K562 (cell line): ENCODE measurements around the gene OR12D3. TPM values are rescaled to one million over a fixed set of nuclear protein-coding genes. Genes with fewer than 3 reads are reported as not detected.

Experiments used
- ATAC-seq: fragments of 200-7000 bp; cut with Tn5 transposase; 3 replicates; pipeline ENCODE4 v1.9.1; 2020; ENCODE audit warnings: moderate library complexity
- BruUV-seq: library from RNA; stranded (reverse); fragments of 400-500 nt; replicated peaks from 2 replicates; lab custom pipeline; 2021; lab: Mats Ljungman, UMichigan
- CTCF ChIA-PET: fragments of 300-600 bp; formaldehyde crosslinking; extraction: SDS; loops from one replicate; lab custom pipeline; 2021; ENCODE audit warnings: low intra/inter-chr PET ratio; lab: Yijun Ruan, JAX
- POLR2A ChIA-PET: fragments of 300-600, 350-650 bp; sonication (Branson Sonifier 250); formaldehyde crosslinking; extraction: SDS; loops from one replicate; lab custom pipeline; 2021; ENCODE audit warnings: antibody characterized with exemption, inconsistent platforms; lab: Yijun Ruan, JAX
- DNase-seq, 4 experiments: peaks; one replicate each; pipeline versions ENCODE4 v3.0.0 to v3.0.0-alpha.2; 2011 to 2018; ENCODE audit warnings: low spot score in 3 of 4, mixed read lengths in 3 of 4; ENCODE audit errors: extremely low read depth in 1 of 4
- FAIRE-seq: peaks from 2 replicates; lab custom pipeline; 2011; peaks lifted over from hg19 to GRCh38; lab: Jason Lieb, UNC
- H2AFZ ChIP-seq: 2 replicates; pipeline ENCODE4 v1.6.0; 2011; ENCODE audit warnings: low read depth, low read length, control low read depth, inconsistent platforms
- H3K27ac ChIP-seq: fragments of 200-600 bp; 3 replicates; pipeline ENCODE4 v1.8.0; 2011; ENCODE audit warnings: low read depth, mild to moderate bottlenecking, control low read depth, inconsistent platforms, low read length, moderate library complexity, mixed read lengths; ENCODE audit errors: extremely low read depth
- H3K27me3 ChIP-seq, 2 experiments: fragments of 300-600 bp in 1 of 2; 2 replicates in 1 of 2; 3 replicates in 1 of 2; pipeline versions ENCODE4 v1.6.0 to v1.8.0; 2011; ENCODE audit warnings: inconsistent platforms in 2 of 2, low read length in 2 of 2, mild to moderate bottlenecking in 1 of 2, mixed read lengths in 1 of 2, moderate library complexity in 1 of 2; ENCODE audit not compliant: control insufficient read depth in 2 of 2, insufficient read depth in 2 of 2
- H3K36me3 ChIP-seq: fragments of 300-600 bp; 3 replicates; pipeline ENCODE4 v1.8.0; 2011; ENCODE audit warnings: mild to moderate bottlenecking, low read length, inconsistent platforms; ENCODE audit not compliant: control insufficient read depth, insufficient read depth
- H3K4me1 ChIP-seq, 2 experiments: fragments of 200-600 bp in 1 of 2; replicated peaks in 1 of 2; 2 replicates in 1 of 2; 3 replicates in 1 of 2; pipeline versions ENCODE4 v1.5.1 to v1.8.0; 2011; ENCODE audit warnings: inconsistent platforms in 2 of 2, low read length in 2 of 2, mild to moderate bottlenecking in 1 of 2, mixed read lengths in 1 of 2, moderate library complexity in 1 of 2; ENCODE audit not compliant: control insufficient read depth in 2 of 2, insufficient read depth in 2 of 2
- H3K4me2 ChIP-seq: 2 replicates; pipeline ENCODE4 v1.6.1; 2011; ENCODE audit warnings: low read length, control low read depth, inconsistent platforms, mixed read lengths; ENCODE audit not compliant: insufficient read depth
- H3K4me3 ChIP-seq: fragments of 200-600 bp; sonication (generic), shearing (Covaris generic); 2 replicates; pipeline ENCODE4 v1.5.1; 2016; ENCODE audit warnings: control low read depth, inconsistent platforms
- H3K79me2 ChIP-seq: fragments of 200-600 bp; 3 replicates; pipeline ENCODE4 v1.8.0; 2011; ENCODE audit warnings: low read length, inconsistent platforms; ENCODE audit not compliant: control insufficient read depth, insufficient read depth
- H3K9ac ChIP-seq, 2 experiments: 2 replicates each; pipeline versions ENCODE4 v1.6.0 to v1.6.1; 2011; ENCODE audit warnings: low read depth in 2 of 2, low read length in 2 of 2, control low read depth in 1 of 2, inconsistent platforms in 1 of 2, mild to moderate bottlenecking in 1 of 2, mixed read lengths in 1 of 2; ENCODE audit not compliant: insufficient read depth in 1 of 2
- H3K9me1 ChIP-seq: one replicate; pipeline ENCODE4 v1.6.0; 2011; ENCODE audit warnings: inconsistent platforms, mild to moderate bottlenecking, low read length, moderate library complexity; ENCODE audit not compliant: control insufficient read depth, insufficient read depth
- H3K9me3 ChIP-seq: replicated peaks from 2 replicates; pipeline ENCODE4 v1.5.1; 2011; ENCODE audit warnings: low read depth, low read length, inconsistent platforms; ENCODE audit not compliant: control insufficient read depth, insufficient read depth
- H4K20me1 ChIP-seq: replicated peaks from 2 replicates; pipeline ENCODE4 v1.6.1; 2011; ENCODE audit warnings: low read length, inconsistent platforms, mixed read lengths; ENCODE audit not compliant: control insufficient read depth, insufficient read depth
- BRF1 ChIP-seq: IDR thresholded peaks from 3 replicates; pipeline ENCODE4 v1.6.1; 2011; ENCODE audit warnings: borderline replicate concordance, mild to moderate bottlenecking; ENCODE audit not compliant: insufficient read length; ENCODE audit errors: extremely low read depth
- CCAR2 ChIP-seq: fragments of 200-400 bp; formaldehyde crosslinking; IDR thresholded peaks from 2 replicates; pipeline ENCODE4 v1.6.1; 2017; ENCODE audit warnings: mild to moderate bottlenecking, low read depth, low read length
- GTF2F1 ChIP-seq: IDR thresholded peaks from 2 replicates; pipeline ENCODE4 v1.6.1; 2011; ENCODE audit warnings: low read depth, low read length, improper control_type of control experiment
- HNRNPK ChIP-seq: fragments of 200-400 bp; formaldehyde crosslinking; IDR thresholded peaks from one replicate; pipeline ENCODE4 v1.6.1; 2018; ENCODE audit warnings: mild to moderate bottlenecking, low read depth, low read length; ENCODE audit not compliant: poor library complexity, severe bottlenecking
- KLF13 ChIP-seq: fragments of 450-650 bp; IDR thresholded peaks from 2 replicates; pipeline ENCODE4 v1.6.1; 2016; ENCODE audit warnings: missing genetic modification characterization, low read depth, mild to moderate bottlenecking, missing compliant biosample characterization, moderate library complexity, borderline replicate concordance
- ZFP36 ChIP-seq: fragments of 150-350 bp; IDR thresholded peaks from 2 replicates; pipeline ENCODE4 v1.6.1; 2018; ENCODE audit warnings: low read length, low read depth; ENCODE audit not compliant: partially characterized antibody
- WGBS: fragments of 100-300 bp; shearing (Covaris generic); methylation state at CpG from one replicate; pipeline ENCODE4 v1.1.6; 2016; ENCODE audit warnings: low coverage, mixed read lengths; ENCODE audit not compliant: insufficient coverage; ENCODE audit errors: missing lambda C conversion rate; 5-methylcytosine and 5-hydroxymethylcytosine counted together
- in situ Hi-C: fragments of 300-500 bp; cut with MboI; formaldehyde crosslinking; loops from 4 replicates; pipeline ENCODE4 v1.15.0; 2018; ENCODE audit warnings: inconsistent platforms, mixed read lengths
- intact Hi-C: fragments of 100-400 bp; cut with micrococcal nuclease; formaldehyde crosslinking; loops from 2 replicates; pipeline ENCODE4 v1.14.2; 2022
- polyA plus RNA-seq, 8 experiments: library from polyadenylated mRNA; depleted of rRNA in 4 of 8; stranded (reverse) in 5 of 8; unstranded in 3 of 8; fragments of >200 nt; fragmentation: Nextera tagmentation in 2 of 8; fragmentation: Illumina TruSeq in 1 of 8; extraction: Ambion mirVana in 2 of 8; extraction: Trizol in 1 of 8; gene quantifications; 2 replicates each; pipeline versions ENCODE4 v1.2.1 to v1.2.3, GENCODE V29; 2011 to 2014; ENCODE audit warnings: inconsistent platforms in 1 of 8, missing spikeins in 1 of 8
- total RNA-seq, 7 experiments: library from RNA; depleted of rRNA in 6 of 7; stranded (reverse); fragments of >200 nt in 6 of 7; fragmentation: Illumina TruSeq in 2 of 7; extraction: Trizol in 2 of 7; gene quantifications; 2 replicates each; pipeline versions ENCODE4 v1.2.1 to v1.2.3, GENCODE V29; 2011 to 2021; ENCODE audit warnings: low replicate concordance in 1 of 7
- TF ChIP-seq, protein P1 (sequence below): fragments of 250-450 bp; sonication (Bioruptor Pico); IDR thresholded peaks from 2 replicates; pipeline ENCODE4 v1.4.0; 2020

OR12D3 gene
- total and polyA plus RNA-seq, 9 of the 15 experiments (the other 6 are each of a cell fraction or from before 2014, with no cell fraction given): not detected

GRCh38 chr6:29399525-29399924 lies 24.4 kb upstream of the OR12D3 start (continued):
- no peak for TF ChIP-seq KLF13 (tag)
- TF ChIP-seq, all 486 proteins: peak for 6

DNA sequence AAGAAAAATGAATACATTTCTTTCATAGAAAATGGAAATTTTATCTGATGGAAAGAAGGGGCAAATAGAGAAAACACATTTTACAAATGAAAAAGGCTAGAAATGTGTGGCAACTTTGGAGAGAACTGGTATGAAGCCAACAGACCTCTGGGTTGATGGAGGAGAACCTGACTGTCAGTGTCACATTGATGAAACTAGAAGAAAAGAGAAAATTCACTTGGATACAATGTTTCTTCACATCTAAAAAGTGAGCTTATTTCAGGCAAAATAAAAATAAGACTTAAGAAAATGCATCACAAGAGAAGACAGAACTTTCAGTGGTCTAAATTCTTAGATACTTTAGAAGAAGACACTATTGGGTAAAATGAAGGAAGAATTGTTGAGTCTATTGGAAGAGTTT lies 20.2 kb upstream of the OR12D3 start, which contains the start of gene OR12D2:
OR12D2 (plus strand) TSS at position 301 of the 400 bp plus-strand sequence. CDS start 1,069 bp downstream, outside the sequence.
- ATAC-seq (no peak), FAIRE-seq (no peak), DNase-seq (no peak)
- intact Hi-C loops (no loop called here), in situ Hi-C loops (no loop called here)
- no peak within 1 kb of the TSS for H3K4me3 ChIP-seq
- no peak within 1 kb of the TSS for H3K9ac ChIP-seq
- no peaks in the 10 kb centered on the region for H3K4me1 ChIP-seq
- H4K20me1 ChIP-seq: no peaks in the 10 kb centered on the region
- no peak within 1 kb of the TSS for H3K27ac ChIP-seq
- ChIA-PET CTCF (no interaction called here), POLR2A (interaction anchor here (1.2 kb wide), 1 partner anchor 15 kb away, joined by 3 read pairs; no protein-coding TSS in a partner anchor)
- no peaks in the 10 kb centered on the region for H3K9me1 ChIP-seq
- no peaks in the 10 kb centered on the region for H3K9me3 ChIP-seq
- no TSS peak for BruUV-seq
- no peaks in the 10 kb centered on the region for H3K36me3 ChIP-seq
- H2AFZ ChIP-seq: no peak within 1 kb of the TSS
- TF ChIP-seq BRF1: no peak
- no peaks in the 10 kb centered on the region for H3K79me2 ChIP-seq
- no peak within 1 kb of the TSS for H3K4me2 ChIP-seq
- H3K27me3 ChIP-seq: peaks cover 2 to 12% of the 10 kb centered on the region in 2 experiments; a peak in 2 of 5 replicates

DNA sequence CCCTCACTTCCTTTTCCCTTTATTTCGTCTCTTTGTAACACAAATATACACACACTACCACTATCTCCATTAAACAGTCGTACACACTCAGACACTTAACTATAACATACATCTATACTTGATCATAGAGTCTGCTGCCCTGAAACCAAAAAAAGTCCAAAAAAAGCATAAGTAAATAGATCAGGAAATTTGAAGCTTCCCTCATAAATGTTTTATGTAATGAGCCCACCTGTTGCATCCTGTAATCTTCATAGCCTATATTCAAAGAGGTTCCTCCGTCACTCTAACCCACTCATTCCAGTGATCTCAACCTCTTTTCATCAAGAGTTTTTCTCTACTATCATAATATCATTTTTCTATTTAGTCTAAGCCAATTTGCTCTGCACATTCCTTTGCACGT lies 13.4 kb upstream of the OR12D3 start:
- Histone ChIP-seq H2AFZ (no peak overlapping the region), H3K4me1 (no peaks in the 10 kb centered on the region), H3K36me3 (no peaks in the 10 kb centered on the region), H3K79me2 (no peaks in the 10 kb centered on the region), H3K4me3 (no peak overlapping the region), H3K27me3 (peaks cover 3 to 21% of the 10 kb centered on the region in 2 experiments; a peak in 3 of 5 replicates), H3K9me1 (no peaks in the 10 kb centered on the region), H3K27ac (no peak overlapping the region), H3K4me2 (no peak overlapping the region), H3K9ac (no peak overlapping the region), H4K20me1 (no peaks in the 10 kb centered on the region), H3K9me3 (no peaks in the 10 kb centered on the region)
- ChIA-PET CTCF (no interaction called here), POLR2A (no interaction called here)
- intact Hi-C loops: no loop called here
- no peak for FAIRE-seq
- 1% methylated on average over 4 of the region's 4 CpGs for WGBS
- no peak for DNase-seq
- BruUV-seq: no TSS peak
- in situ Hi-C loops: no loop called here
- ATAC-seq: no peak
- TF ChIP-seq GTF2F1 (no peak), ZFP36 (no peak), HNRNPK (no peak), CCAR2 (no peak)
- TF ChIP-seq, protein P1, sequence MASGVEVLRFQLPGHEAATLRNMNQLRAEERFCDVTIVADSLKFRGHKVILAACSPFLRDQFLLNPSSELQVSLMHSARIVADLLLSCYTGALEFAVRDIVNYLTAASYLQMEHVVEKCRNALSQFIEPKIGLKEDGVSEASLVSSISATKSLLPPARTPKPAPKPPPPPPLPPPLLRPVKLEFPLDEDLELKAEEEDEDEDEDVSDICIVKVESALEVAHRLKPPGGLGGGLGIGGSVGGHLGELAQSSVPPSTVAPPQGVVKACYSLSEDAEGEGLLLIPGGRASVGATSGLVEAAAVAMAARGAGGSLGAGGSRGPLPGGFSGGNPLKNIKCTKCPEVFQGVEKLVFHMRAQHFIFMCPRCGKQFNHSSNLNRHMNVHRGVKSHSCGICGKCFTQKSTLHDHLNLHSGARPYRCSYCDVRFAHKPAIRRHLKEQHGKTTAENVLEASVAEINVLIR (CRISPR knock-in tag): no peak
